Psoas muscle (tissue), 8 donors: ENCODE results near the gene GATB. TPM values are rescaled to one million over a fixed set of nuclear protein-coding genes. Genes with fewer than 3 reads are reported as not detected.
A peak's percentile ranks its signal among the peaks of the same experiment; 100 is the strongest.

Experiments used
- ATAC-seq, 4 donors: fragments of 200-7000 bp; cut with Tn5 transposase; one replicate each; pipeline ENCODE4 v1.9.1; 2020; ENCODE audit warnings: moderate library complexity in 3 of 4, mild to moderate bottlenecking in 2 of 4
- DNase-seq, 2 donors: peaks; one replicate each; pipeline ENCODE4 v3.0.0-alpha.2; 2020
- H3K27ac ChIP-seq: fragments of 200-600 bp; one replicate; pipeline ENCODE4 v1.8.0; 2022
- H3K27me3 ChIP-seq, 3 donors: fragments of 200-600 bp in 1 of 3; one replicate each; pipeline versions ENCODE4 v1.6.1 to v1.8.0; 2013 to 2022; ENCODE audit warnings: low read length in 2 of 3, mild to moderate bottlenecking in 2 of 3, moderate library complexity in 1 of 3; ENCODE audit not compliant: insufficient read depth in 3 of 3
- H3K36me3 ChIP-seq, 2 donors: fragments of 200-600 bp in 1 of 2; one replicate each; pipeline versions ENCODE4 v1.6.1 to v1.8.0; 2013 to 2022; ENCODE audit warnings: low read depth in 1 of 2, mild to moderate bottlenecking in 1 of 2, moderate library complexity in 1 of 2; ENCODE audit not compliant: insufficient read depth in 1 of 2
- H3K4me1 ChIP-seq: fragments of 200-600 bp; one replicate; pipeline ENCODE4 v1.8.0; 2022
- H3K4me3 ChIP-seq: fragments of 200-600 bp; one replicate; pipeline ENCODE4 v1.8.0; 2022; ENCODE audit warnings: mild to moderate bottlenecking
- H3K9me3 ChIP-seq: fragments of 200-600 bp; one replicate; pipeline ENCODE4 v1.8.0; 2022
- CTCF ChIP-seq: fragments of 200-600 bp; IDR thresholded peaks from one replicate; pipeline ENCODE4 v1.8.0; 2022; ENCODE audit warnings: antibody characterized with exemption
- WGBS, 3 donors: extraction: QIAGEN DNeasy Blood & Tissue Kit; methylation state at CpG; one replicate each; pipeline versions ENCODE4 v1.1.6 to v1.1.7; 2013; 5-methylcytosine and 5-hydroxymethylcytosine counted together
- intact Hi-C, 2 donors: fragments of 100-400 bp; cut with DNase I; formaldehyde crosslinking; loops; one replicate each; pipeline versions ENCODE4 v1.11.0 to v1.14.2; 2022
- polyA plus RNA-seq, 3 donors: library from polyadenylated mRNA; stranded (reverse); fragments of 200-250 nt; gene quantifications; one replicate each; pipeline ENCODE4 v1.2.3, GENCODE V29; 2013
- total RNA-seq, 4 donors: library from RNA; stranded (reverse); fragmentation: NEBNext Ultra II Directional in 2 of 4; extraction: Animal tissue kit (Norgen Biotek cat#: 25700) in 2 of 4; gene quantifications; one replicate each; pipeline versions ENCODE4 v1.2.1 to v1.2.4, GENCODE V29; 2021 to 2023
- donor health status: healthy with polysubstance abuse.
- donor health status: DM: no; HTN: no; CAD: no; lungs with moderate emphysema.
- donor health status: Bipolar disorder and iron deficiency.
- donor health status: healthy.
- donor health status: DM: yes; HTN: yes; CAD: no.
- donor health status: DM: no; HTN: no; CAD: no.
- donor health status: DM: no; HTN: no; CAD: no.
- donor health status: DM: yes; HTN: yes; CAD: no.

The GATB gene
- total and polyA plus RNA-seq, 7 donors = 22.8 to 36.6 (median 28.3) TPM

- H3K4me3 ChIP-seq = no peak overlapping the region
- DNase-seq (peak in 1 of 2 donors; percentile 70), ATAC-seq (peak; percentile 74 to 86 (median 77))
- peaks cover 54% of the 10 kb centered on the region for H3K4me1 ChIP-seq
- peaks cover 5 to 15% of the 10 kb centered on the region in 2 donors for H3K36me3 ChIP-seq
- H3K27me3 ChIP-seq = no peaks in the 10 kb centered on the region
- no peak for TF ChIP-seq CTCF
- H3K9me3 ChIP-seq = no peaks in the 10 kb centered on the region
- peak overlapping the region; percentile 70 for H3K27ac ChIP-seq
- WGBS, 3 donors = 45 to 79% (median 56%) methylated on average over 13 of the region's 13 CpGs
- intact Hi-C loops = loop anchor here in 1 of 2 donors (5.0 kb wide), 1 partner anchor 38 kb away; no protein-coding TSS in a partner anchor
These were observed 65.7 kb downstream of the GATB start for GRCh38 chr4:151694961-151695720.

GRCh38 chr4:151692821-151693673 is 67.8 kb downstream of the GATB start:
- intact Hi-C loops = loop anchor here in 1 of 2 donors (5.0 kb wide), 1 partner anchor 36 kb away; no protein-coding TSS in a partner anchor
- no peak overlapping the region for H3K4me3 ChIP-seq
- ATAC-seq = peak in 1 of 4 donors; percentile 15
- H3K4me1 ChIP-seq = peaks cover 75% of the 10 kb centered on the region
- no peaks in the 10 kb centered on the region for H3K9me3 ChIP-seq
- DNase-seq = no peak
- TF ChIP-seq CTCF = no peak
- H3K27me3 ChIP-seq = no peaks in the 10 kb centered on the region
- peak overlapping the region; percentile 86 for H3K27ac ChIP-seq
- peaks cover under 1 to 3% of the 10 kb centered on the region in 2 donors for H3K36me3 ChIP-seq
- WGBS, 3 donors = 66 to 83% (median 69%) methylated on average over 18 of the region's 18 CpGs

- Histone ChIP-seq H3K27ac (peak overlapping the region; percentile 86), H3K4me1 (peaks cover 81% of the 10 kb centered on the region), H3K4me3 (peak overlapping the region; percentile 28), H3K9me3 (no peaks in the 10 kb centered on the region), H3K27me3 (no peaks in the 10 kb centered on the region), H3K36me3 (no peaks in the 10 kb centered on the region)
- intact Hi-C loops = loop anchor here in 1 of 2 donors (5.0 kb wide), 1 partner anchor 35 kb away; no protein-coding TSS in a partner anchor
- peak in 2 of 4 donors; percentile 31 to 52 for ATAC-seq
- WGBS, 3 donors = 58 to 79% (median 63%) methylated on average over 6 of the region's 6 CpGs
- DNase-seq = no peak
- TF ChIP-seq CTCF = no peak
These were observed 68.4 kb downstream of the GATB start for GRCh38 chr4:151692443-151692782.

- 39 to 53% (median 39%) methylated on average over 14 of the region's 14 CpGs for WGBS, 3 donors
- Histone ChIP-seq H3K4me3 (peak overlapping the region; percentile 28), H3K27ac (peak overlapping the region; percentile 86), H3K27me3 (no peaks in the 10 kb centered on the region), H3K4me1 (peaks cover 87% of the 10 kb centered on the region), H3K9me3 (no peaks in the 10 kb centered on the region), H3K36me3 (no peaks in the 10 kb centered on the region)
- peak; percentile 24 to 71 for DNase-seq
- peak; percentile 82 to 87 (median 84) for ATAC-seq
- intact Hi-C loops = loop anchor here (2.0 to 5.0 kb wide), 2 partner anchors 35 to 51 kb away; no protein-coding TSS in a partner anchor
- no peak for TF ChIP-seq CTCF
These were observed 69.0 kb downstream of the GATB start for GRCh38 chr4:151691639-151692442.
